ENCODE results near the gene NIF3L1. TPM values are rescaled to one million over a fixed set of nuclear protein-coding genes. Genes with fewer than 3 reads are reported as not detected.

The NIF3L1 gene
- total and polyA plus RNA-seq, 9 of the 15 experiments (the other 6 are each of a cell fraction or from before 2014, with no cell fraction given), result 26.7 to 89.5 (median 45.6) TPM

- TF ChIP-seq SREBF2 (CRISPR knock-in tag; IDR thresholded peaks at IDR 0.05) (no peak), YY1 (IDR thresholded peaks at IDR 0.05; ENCODE audit: borderline replicate concordance in 1 of 3, control insufficient read depth in 1 of 3, extremely low read depth in 1 of 3, insufficient read depth in 3 of 3, insufficient read length in 1 of 3, insufficient replicate concordance in 2 of 3, low read depth in 1 of 3, low read length in 2 of 3) (no peak), SPI1 (IDR thresholded peaks at IDR 0.05; ENCODE audit: borderline replicate concordance, low read depth, low read length) (no peak)
Observed at GRCh38 chr2:200839513-200839912, 49.7 kb upstream of the NIF3L1 start (continued).

- in situ Hi-C loops (cut with MboI), result no loop called here
- no TSS peak for BruUV-seq (replicated peaks)
- CTCF ChIA-PET (ENCODE audit: low intra/inter-chr PET ratio), result no interaction called here
- Histone ChIP-seq H4K20me1 (replicated peaks; ENCODE audit: control insufficient read depth, insufficient read depth, low read length) (no peaks in the 10 kb centered on the region), H3K27ac (ENCODE audit: extremely low read depth, low read depth, low read length) (no peak overlapping the region), H3K4me3 (no peak overlapping the region), H3K9ac (ENCODE audit: insufficient read depth in 1 of 2, low read depth in 2 of 2, low read length in 2 of 2) (peak overlapping the region in 1 of 2 experiments; percentile 52; a peak in 1 of 4 replicates), H3K27me3 (ENCODE audit: control insufficient read depth in 2 of 2, insufficient read depth in 2 of 2, low read length in 2 of 2) (no peaks in the 10 kb centered on the region), H3K36me3 (ENCODE audit: control insufficient read depth, insufficient read depth, low read length) (no peaks in the 10 kb centered on the region), H3K9me3 (replicated peaks; ENCODE audit: control insufficient read depth, insufficient read depth, low read depth, low read length) (no peaks in the 10 kb centered on the region), H2AFZ (ENCODE audit: low read depth, low read length) (no peak overlapping the region), H3K4me2 (ENCODE audit: insufficient read depth, low read length) (no peak overlapping the region), H3K4me1 (replicated peaks in 1 of 2; ENCODE audit: control insufficient read depth in 2 of 2, insufficient read depth in 2 of 2, low read length in 2 of 2) (peaks cover 0 to 10% of the 10 kb centered on the region in 2 experiments; a peak in 2 of 5 replicates), H3K9me1 (ENCODE audit: control insufficient read depth, insufficient read depth, low read length) (no peaks in the 10 kb centered on the region), H3K79me2 (ENCODE audit: control insufficient read depth, insufficient read depth, low read length) (no peaks in the 10 kb centered on the region)
- no peak for TF ChIP-seq CREB1 (IDR thresholded peaks at IDR 0.05)
- no peak for TF ChIP-seq CREB1 (CRISPR knock-in tag; IDR thresholded peaks at IDR 0.05)
- TF ChIP-seq, protein P1, sequence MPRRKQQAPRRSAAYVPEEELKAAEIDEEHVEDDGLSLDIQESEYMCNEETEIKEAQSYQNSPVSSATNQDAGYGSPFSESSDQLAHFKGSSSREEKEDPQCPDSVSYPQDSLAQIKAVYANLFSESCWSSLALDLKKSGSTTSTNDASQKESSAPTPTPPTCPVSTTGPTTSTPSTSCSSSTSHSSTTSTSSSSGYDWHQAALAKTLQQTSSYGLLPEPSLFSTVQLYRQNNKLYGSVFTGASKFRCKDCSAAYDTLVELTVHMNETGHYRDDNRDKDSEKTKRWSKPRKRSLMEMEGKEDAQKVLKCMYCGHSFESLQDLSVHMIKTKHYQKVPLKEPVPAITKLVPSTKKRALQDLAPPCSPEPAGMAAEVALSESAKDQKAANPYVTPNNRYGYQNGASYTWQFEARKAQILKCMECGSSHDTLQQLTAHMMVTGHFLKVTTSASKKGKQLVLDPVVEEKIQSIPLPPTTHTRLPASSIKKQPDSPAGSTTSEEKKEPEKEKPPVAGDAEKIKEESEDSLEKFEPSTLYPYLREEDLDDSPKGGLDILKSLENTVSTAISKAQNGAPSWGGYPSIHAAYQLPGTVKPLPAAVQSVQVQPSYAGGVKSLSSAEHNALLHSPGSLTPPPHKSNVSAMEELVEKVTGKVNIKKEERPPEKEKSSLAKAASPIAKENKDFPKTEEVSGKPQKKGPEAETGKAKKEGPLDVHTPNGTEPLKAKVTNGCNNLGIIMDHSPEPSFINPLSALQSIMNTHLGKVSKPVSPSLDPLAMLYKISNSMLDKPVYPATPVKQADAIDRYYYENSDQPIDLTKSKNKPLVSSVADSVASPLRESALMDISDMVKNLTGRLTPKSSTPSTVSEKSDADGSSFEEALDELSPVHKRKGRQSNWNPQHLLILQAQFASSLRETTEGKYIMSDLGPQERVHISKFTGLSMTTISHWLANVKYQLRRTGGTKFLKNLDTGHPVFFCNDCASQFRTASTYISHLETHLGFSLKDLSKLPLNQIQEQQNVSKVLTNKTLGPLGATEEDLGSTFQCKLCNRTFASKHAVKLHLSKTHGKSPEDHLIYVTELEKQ (CRISPR knock-in tag; IDR thresholded peaks at IDR 0.05), result no peak
- no peak for TF ChIP-seq SMAD1 (IDR thresholded peaks at IDR 0.05; ENCODE audit: low read depth, low read length, partially characterized antibody)
- WGBS (ENCODE audit: insufficient coverage, low coverage, missing lambda C conversion rate), result 45% methylated on average over 21 of the region's 24 CpGs
- intact Hi-C loops (cut with micrococcal nuclease), result no loop called here
- POLR2A ChIA-PET, result interaction anchor here (1.2 to 1.5 kb wide), 4 partner anchors 9 to 19 kb away, joined by 4 to 12 read pairs (median 5); no protein-coding TSS in a partner anchor
- DNase-seq (ENCODE audit: extremely low read depth in 1 of 4, low spot score in 3 of 4), result no peak
- ATAC-seq, result peak; percentile 19; the same call in 1 of the 3 replicates
- FAIRE-seq, result no peak
Observed at GRCh38 chr2:200843993-200844948, 44.9 kb upstream of the NIF3L1 start.

All from K562 (cell line).